KBM-7 (cell line): ENCODE data around the gene ABCG4.
"Not testable (repeated sequence)": the region's sequence is repeated elsewhere in the genome, so short reads cannot be mapped to it uniquely, and the experiment has no call there.

Experiments
- DNase-seq: peaks from one replicate; pipeline ENCODE4 v3.0.0-alpha.2; 2015
- in situ Hi-C: fragments of 300-500 bp; cut with MboI; formaldehyde crosslinking; loops from 2 replicates; pipeline ENCODE4 v1.14.3; 2020; ENCODE audit warnings: low sequenced_read_pairs, low pct_unique_long_range_greater_than_20kb, mixed read lengths

ABCG4 gene

GRCh38 chr11:119114351-119114750, 34.5 kb upstream of the ABCG4 start:
- no peak for DNase-seq
- in situ Hi-C loops = no loop called here

GRCh38 chr11:119115484-119116234, 33.2 kb upstream of the ABCG4 start:
- in situ Hi-C loops = no loop called here
- DNase-seq = no peak

- in situ Hi-C loops = no loop called here
Observed at GRCh38 chr11:119116235-119116594, 32.6 kb upstream of the ABCG4 start.

GRCh38 chr11:119116601-119117000, 32.3 kb upstream of the ABCG4 start:
- in situ Hi-C loops = no loop called here
- no peak for DNase-seq

More at GRCh38 chr11:119116235-119116594, 32.6 kb upstream of the ABCG4 start:
- DNase-seq = no peak

GRCh38 chr11:119117004-119117706, 31.7 kb upstream of the ABCG4 start:
- DNase-seq = no peak
- in situ Hi-C loops = no loop called here

GRCh38 chr11:119118227-119118626, 30.6 kb upstream of the ABCG4 start:
- in situ Hi-C loops = no loop called here
- no peak for DNase-seq

GRCh38 chr11:119118946-119119345, 29.9 kb upstream of the ABCG4 start:
- no peak for DNase-seq
- in situ Hi-C loops = no loop called here

- in situ Hi-C loops = no loop called here
- DNase-seq = no peak
Observed at GRCh38 chr11:119120639-119121007, 28.2 kb upstream of the ABCG4 start.

- DNase-seq = peak; percentile 99
- in situ Hi-C loops = no loop called here
Observed at GRCh38 chr11:119121008-119121810, 27.6 kb upstream of the ABCG4 start, which contains the start of gene HINFP. HINFP (plus strand) TSS chr11:119121580; CDS start chr11:119126945, 5,365 bp downstream.

- no peak for DNase-seq
- in situ Hi-C loops = no loop called here
Observed at GRCh38 chr11:119121811-119122124, 27.1 kb upstream of the ABCG4 start.

GRCh38 chr11:119125821-119126220, 23.0 kb upstream of the ABCG4 start:
- no peak for DNase-seq
- in situ Hi-C loops = no loop called here

- DNase-seq = no peak
- in situ Hi-C loops = no loop called here
Observed at GRCh38 chr11:119126675-119127268, 22.1 kb upstream of the ABCG4 start.

- DNase-seq = no peak
- in situ Hi-C loops = no loop called here
Observed at GRCh38 chr11:119130662-119131061, 18.2 kb upstream of the ABCG4 start.

GRCh38 chr11:119134389-119134978, 14.4 kb upstream of the ABCG4 start:
- in situ Hi-C loops = no loop called here
- DNase-seq = no peak

GRCh38 chr11:119139276-119139675, 9.6 kb upstream of the ABCG4 start:
- DNase-seq, in situ Hi-C loops: not testable (repeated sequence)

- peak; percentile 75 for DNase-seq
- in situ Hi-C loops = no loop called here
Observed at GRCh38 chr11:119144825-119145486, 3.9 kb upstream of the ABCG4 start.

- DNase-seq = no peak
- in situ Hi-C loops = no loop called here
Observed at GRCh38 chr11:119145551-119145950, 3.3 kb upstream of the ABCG4 start.

- in situ Hi-C loops = no loop called here
- no peak for DNase-seq
Observed at GRCh38 chr11:119147604-119148333, 1.1 kb upstream of the ABCG4 start.
